Endothelial cell of umbilical vein (primary cell): ENCODE results near the gene UBE2E2. TPM values are rescaled to one million over a fixed set of nuclear protein-coding genes. Genes with fewer than 3 reads are reported as not detected.

Experiments
- BruUV-seq: library from RNA; stranded (reverse); fragments of 400-500 nt; replicated peaks from 2 replicates; lab custom pipeline; 2021; lab: Mats Ljungman, UMichigan
- CTCF ChIA-PET: fragments of 300-600, 350-600 bp; sonication (Branson Sonifier 250); formaldehyde crosslinking; loops from one replicate; lab custom pipeline; 2021; ENCODE audit warnings: antibody characterized with exemption, inconsistent platforms; lab: Charles Lee
- POLR2A ChIA-PET: fragments of 300-600, 350-600 bp; sonication (Branson Sonifier 250); formaldehyde crosslinking; loops from one replicate; lab custom pipeline; 2021; ENCODE audit warnings: antibody characterized with exemption, inconsistent platforms; lab: Charles Lee
- DNase-seq: peaks from one replicate; pipeline ENCODE4 v3.0.0-alpha.2; 2011; ENCODE audit warnings: low read depth, low spot score
- FAIRE-seq: peaks from 2 replicates; lab custom pipeline; 2011; peaks lifted over from hg19 to GRCh38; lab: Jason Lieb, UNC
- H2AFZ ChIP-seq: 2 replicates; pipeline ENCODE4 v1.6.0; 2012; ENCODE audit warnings: low read depth, low read length, control low read depth, inconsistent platforms
- H3K27ac ChIP-seq: 2 replicates; pipeline ENCODE4 v1.5.1; 2011; ENCODE audit warnings: low read depth, mild to moderate bottlenecking, control low read depth, low read length, moderate library complexity; ENCODE audit not compliant: insufficient read depth
- H3K27me3 ChIP-seq, 2 experiments: 2 replicates each; pipeline versions ENCODE4 v1.6.0 to v1.6.1; 2011; ENCODE audit warnings: low read length in 2 of 2, mixed read lengths in 1 of 2; ENCODE audit not compliant: control insufficient read depth in 2 of 2, insufficient read depth in 2 of 2
- H3K36me3 ChIP-seq, 2 experiments: 2 replicates in 1 of 2; 3 replicates in 1 of 2; pipeline ENCODE4 v1.5.1; 2011; ENCODE audit warnings: low read length in 2 of 2, mild to moderate bottlenecking in 1 of 2, moderate library complexity in 1 of 2; ENCODE audit not compliant: control insufficient read depth in 2 of 2, insufficient read depth in 2 of 2; ENCODE audit errors: extremely low read depth in 1 of 2
- H3K4me1 ChIP-seq: 3 replicates; pipeline ENCODE4 v1.5.1; 2011; ENCODE audit warnings: mild to moderate bottlenecking, low read length; ENCODE audit not compliant: control insufficient read depth, insufficient read depth; ENCODE audit errors: extremely low read depth
- H3K4me2 ChIP-seq: 2 replicates; pipeline ENCODE4 v1.6.1; 2011; ENCODE audit warnings: low read length, control low read depth, mixed read lengths; ENCODE audit not compliant: insufficient read depth
- H3K4me3 ChIP-seq, 3 experiments: fragments of 200-600 bp in 1 of 3; sonication (generic), shearing (Covaris generic) in 1 of 3; replicated peaks in 1 of 3; 2 replicates each; pipeline ENCODE4 v1.5.1; 2011 to 2016; ENCODE audit warnings: control low read depth in 3 of 3, low read length in 3 of 3, mild to moderate bottlenecking in 2 of 3, inconsistent platforms in 1 of 3, low read depth in 1 of 3, moderate library complexity in 1 of 3; ENCODE audit not compliant: insufficient read depth in 1 of 3
- H3K79me2 ChIP-seq: 2 replicates; pipeline ENCODE4 v1.6.0; 2012; ENCODE audit warnings: low read length, inconsistent platforms; ENCODE audit not compliant: control insufficient read depth, insufficient read depth
- H3K9ac ChIP-seq: replicated peaks from 2 replicates; pipeline ENCODE3; 2011; ENCODE audit warnings: low read length, control low read depth; ENCODE audit not compliant: insufficient read depth; ENCODE audit errors: extremely low read depth
- H3K9me1 ChIP-seq: replicated peaks from 3 replicates; pipeline ENCODE4 v1.6.0; 2011; ENCODE audit warnings: mild to moderate bottlenecking, low read length; ENCODE audit not compliant: control insufficient read depth, insufficient read depth; ENCODE audit errors: extremely low read depth
- H3K9me3 ChIP-seq: replicated peaks from 2 replicates; pipeline ENCODE4 v1.5.1; 2012; ENCODE audit warnings: low read length, inconsistent platforms; ENCODE audit not compliant: control insufficient read depth, insufficient read depth
- H4K20me1 ChIP-seq: replicated peaks from 2 replicates; pipeline ENCODE3; 2011; ENCODE audit warnings: mild to moderate bottlenecking, low read length; ENCODE audit not compliant: control insufficient read depth, insufficient read depth; ENCODE audit errors: extremely low read depth
- EZH2 ChIP-seq: IDR thresholded peaks from 2 replicates; pipeline ENCODE4 v1.6.1; 2012; ENCODE audit warnings: borderline replicate concordance, low read depth, mild to moderate bottlenecking, moderate library complexity, low read length, inconsistent platforms; ENCODE audit not compliant: severe bottlenecking
- FOS ChIP-seq: IDR thresholded peaks from 2 replicates; pipeline ENCODE4 v1.6.1; 2011; ENCODE audit warnings: mild to moderate bottlenecking, low read length, moderate library complexity, borderline replicate concordance; ENCODE audit not compliant: insufficient read depth
- GATA2 ChIP-seq: IDR thresholded peaks from 2 replicates; pipeline ENCODE4 v1.7.0; 2011; ENCODE audit warnings: low read depth, mild to moderate bottlenecking, moderate library complexity, mixed read lengths, low read length; ENCODE audit not compliant: insufficient read length, insufficient read depth
- JUN ChIP-seq: IDR thresholded peaks from 2 replicates; pipeline ENCODE4 v1.6.1; 2011; ENCODE audit warnings: borderline replicate concordance, low read depth; ENCODE audit not compliant: insufficient read length, insufficient read depth
- MAX ChIP-seq: IDR thresholded peaks from 2 replicates; pipeline ENCODE4 v1.6.1; 2011; ENCODE audit not compliant: insufficient read depth, insufficient read length
- MYC ChIP-seq: IDR thresholded peaks from one replicate; pipeline ENCODE4 v1.6.1; 2011; ENCODE audit warnings: mild to moderate bottlenecking, low read depth, low read length
- POLR2A ChIP-seq: IDR thresholded peaks from 2 replicates; pipeline ENCODE4 v1.6.1; 2012; ENCODE audit warnings: low read depth, mild to moderate bottlenecking, control low read depth, low read length
- POLR2AphosphoS5 ChIP-seq: IDR thresholded peaks from 2 replicates; pipeline ENCODE4 v1.6.1; 2012; ENCODE audit warnings: low read depth, mild to moderate bottlenecking, control low read depth, low read length, moderate library complexity; ENCODE audit not compliant: insufficient read depth
- dilution Hi-C: fragments of 300-500 bp; cut with MboI; formaldehyde crosslinking; loops from one replicate; pipeline ENCODE4 v1.15.0; 2019; ENCODE audit warnings: low sequenced_read_pairs; ENCODE audit not compliant: extremely low pct_ligation_motif_present
- intact Hi-C: fragments of 100-400 bp; cut with micrococcal nuclease; formaldehyde crosslinking; loops from one replicate; pipeline ENCODE4 v1.10.0; 2022
- polyA plus RNA-seq, 4 experiments: library from polyadenylated mRNA; depleted of rRNA in 3 of 4; stranded (reverse) in 3 of 4; unstranded in 1 of 4; fragments of >200 nt; gene quantifications; 2 replicates each; pipeline versions ENCODE4 v1.2.1 to v1.2.3, GENCODE V29; 2011 to 2012; ENCODE audit warnings: missing spikeins in 1 of 4
- total RNA-seq: library from RNA; stranded (reverse); gene quantifications from 2 replicates; pipeline ENCODE4 v1.2.3, GENCODE V29; 2021
- TF ChIP-seq, protein P1 (sequence below), 2 donors: IDR thresholded peaks; 1 replicate in 1 of 2; 2 replicates in 1 of 2; pipeline ENCODE4 v1.5.1; 2011; ENCODE audit warnings: low read length in 2 of 2, mild to moderate bottlenecking in 2 of 2, moderate library complexity in 2 of 2, control low read depth in 1 of 2, inconsistent platforms in 1 of 2, low read depth in 1 of 2; ENCODE audit not compliant: insufficient read depth in 1 of 2; ENCODE audit errors: extremely low read depth in 1 of 2

The UBE2E2 gene
- total and polyA plus RNA-seq, 2 donors (not counting 3 experiments of a cell fraction or from before 2014, with no cell fraction given), result 37.0 to 45.4 TPM

- CTCF ChIA-PET, result no interaction called here
- no peak overlapping the region for H3K4me3 ChIP-seq
These were observed 32.8 kb upstream of the UBE2E2 start for GRCh38 chr3:23170291-23170690.

More at GRCh38 chr3:23170291-23170690, 32.8 kb upstream of the UBE2E2 start:
- dilution Hi-C loops, result no loop called here
- Histone ChIP-seq H2AFZ (no peak overlapping the region), H3K27ac (no peak overlapping the region), H4K20me1 (no peaks in the 10 kb centered on the region), H3K4me1 (peaks cover 7% of the 10 kb centered on the region), H3K9me1 (no peaks in the 10 kb centered on the region), H3K79me2 (no peaks in the 10 kb centered on the region), H3K9me3 (no peaks in the 10 kb centered on the region), H3K9ac (no peak overlapping the region), H3K4me2 (no peak overlapping the region), H3K27me3 (peaks cover 0 to under 1% of the 10 kb centered on the region in 2 experiments), H3K36me3 (no peaks in the 10 kb centered on the region)
- POLR2A ChIA-PET, result no interaction called here
- no peak for FAIRE-seq
- TF ChIP-seq EZH2 (no peak), FOS (no peak), POLR2AphosphoS5 (no peak), MYC (no peak), POLR2A (no peak), JUN (no peak), GATA2 (no peak), MAX (no peak)
- TF ChIP-seq, protein P1, sequence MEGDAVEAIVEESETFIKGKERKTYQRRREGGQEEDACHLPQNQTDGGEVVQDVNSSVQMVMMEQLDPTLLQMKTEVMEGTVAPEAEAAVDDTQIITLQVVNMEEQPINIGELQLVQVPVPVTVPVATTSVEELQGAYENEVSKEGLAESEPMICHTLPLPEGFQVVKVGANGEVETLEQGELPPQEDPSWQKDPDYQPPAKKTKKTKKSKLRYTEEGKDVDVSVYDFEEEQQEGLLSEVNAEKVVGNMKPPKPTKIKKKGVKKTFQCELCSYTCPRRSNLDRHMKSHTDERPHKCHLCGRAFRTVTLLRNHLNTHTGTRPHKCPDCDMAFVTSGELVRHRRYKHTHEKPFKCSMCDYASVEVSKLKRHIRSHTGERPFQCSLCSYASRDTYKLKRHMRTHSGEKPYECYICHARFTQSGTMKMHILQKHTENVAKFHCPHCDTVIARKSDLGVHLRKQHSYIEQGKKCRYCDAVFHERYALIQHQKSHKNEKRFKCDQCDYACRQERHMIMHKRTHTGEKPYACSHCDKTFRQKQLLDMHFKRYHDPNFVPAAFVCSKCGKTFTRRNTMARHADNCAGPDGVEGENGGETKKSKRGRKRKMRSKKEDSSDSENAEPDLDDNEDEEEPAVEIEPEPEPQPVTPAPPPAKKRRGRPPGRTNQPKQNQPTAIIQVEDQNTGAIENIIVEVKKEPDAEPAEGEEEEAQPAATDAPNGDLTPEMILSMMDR (IDR thresholded peaks at IDR 0.05; ENCODE audit: extremely low read depth in 1 of 2, insufficient read depth in 1 of 2, low read depth in 1 of 2, low read length in 2 of 2), result no peak
- intact Hi-C loops, result no loop called here
- no peak for DNase-seq
- no TSS peak for BruUV-seq
